Mesenchymal stem cell (in vitro differentiated cells and primary cell): Measurements from ENCODE around the gene PRSS21.
A peak's percentile ranks its signal among the peaks of the same experiment; 100 is the strongest.

ENCODE experiments used
- DNase-seq: peaks from one replicate; pipeline ENCODE4 v3.0.0-alpha.2; 2013
- H2AFZ ChIP-seq: one replicate; pipeline ENCODE4 v1.6.1; 2013; ENCODE audit warnings: low read depth, mild to moderate bottlenecking, control low read depth, inconsistent platforms, low read length, moderate library complexity
- H2AK5ac ChIP-seq: 2 replicates; pipeline ENCODE4 v1.6.1; 2013; ENCODE audit warnings: low read length, moderate library complexity, mild to moderate bottlenecking, inconsistent platforms; ENCODE audit not compliant: severe bottlenecking
- H2BK120ac ChIP-seq: one replicate; pipeline ENCODE4 v1.6.1; 2013; ENCODE audit warnings: low read depth, mild to moderate bottlenecking, inconsistent platforms, low read length, moderate library complexity
- H2BK12ac ChIP-seq, 2 experiments: one replicate each; pipeline ENCODE4 v1.6.1; 2013; ENCODE audit warnings: inconsistent platforms in 2 of 2, low read length in 2 of 2, mild to moderate bottlenecking in 2 of 2, moderate library complexity in 2 of 2, control low read depth in 1 of 2
- H2BK15ac ChIP-seq: one replicate; pipeline ENCODE4 v1.6.1; 2013; ENCODE audit warnings: mild to moderate bottlenecking, low read depth, inconsistent platforms; ENCODE audit not compliant: poor library complexity, severe bottlenecking
- H2BK5ac ChIP-seq: 2 replicates; pipeline ENCODE4 v1.6.1; 2013; ENCODE audit warnings: low read depth, mild to moderate bottlenecking, low read length, control low read depth, inconsistent platforms; ENCODE audit not compliant: poor library complexity, severe bottlenecking
- H3K14ac ChIP-seq, 2 experiments: one replicate each; pipeline ENCODE4 v1.6.1; 2013; ENCODE audit warnings: inconsistent platforms in 2 of 2, low read length in 2 of 2, control low read depth in 1 of 2, mild to moderate bottlenecking in 1 of 2, moderate library complexity in 1 of 2
- H3K18ac ChIP-seq, 2 experiments: one replicate each; pipeline ENCODE4 v1.6.1; 2013; ENCODE audit warnings: inconsistent platforms in 2 of 2, low read length in 2 of 2, control low read depth in 1 of 2, low read depth in 1 of 2, mild to moderate bottlenecking in 1 of 2
- H3K23ac ChIP-seq, 2 experiments: one replicate each; pipeline ENCODE4 v1.6.1; 2013; ENCODE audit warnings: inconsistent platforms in 2 of 2, low read length in 2 of 2, mild to moderate bottlenecking in 2 of 2, moderate library complexity in 2 of 2, control low read depth in 1 of 2
- H3K27ac ChIP-seq: 2 replicates; pipeline ENCODE4 v1.5.1; 2013; ENCODE audit warnings: mild to moderate bottlenecking, moderate library complexity, low read length, control low read depth, inconsistent platforms; ENCODE audit not compliant: poor library complexity, severe bottlenecking
- H3K27me3 ChIP-seq, 2 experiments: 2 replicates each; pipeline versions ENCODE4 v1.6.1 to v1.7.0; 2013; ENCODE audit warnings: low read length in 2 of 2, mild to moderate bottlenecking in 2 of 2, moderate library complexity in 2 of 2, control low read depth in 1 of 2, inconsistent platforms in 1 of 2; ENCODE audit not compliant: control insufficient read depth in 1 of 2, insufficient read depth in 1 of 2
- H3K36me3 ChIP-seq, 2 experiments: 2 replicates each; pipeline versions ENCODE4 v1.6.1 to v1.7.0; 2013; ENCODE audit warnings: low read length in 2 of 2, control low read depth in 1 of 2, inconsistent platforms in 1 of 2, low read depth in 1 of 2, mild to moderate bottlenecking in 1 of 2; ENCODE audit not compliant: insufficient read depth in 2 of 2, control insufficient read depth in 1 of 2
- H3K4ac ChIP-seq, 2 experiments: one replicate each; pipeline ENCODE4 v1.6.1; 2013; ENCODE audit warnings: inconsistent platforms in 2 of 2, low read length in 2 of 2, mild to moderate bottlenecking in 2 of 2, moderate library complexity in 2 of 2, control low read depth in 1 of 2, low read depth in 1 of 2
- H3K4me1 ChIP-seq: 2 replicates; pipeline ENCODE4 v1.6.1; 2013; ENCODE audit warnings: low read depth, low read length, control low read depth; ENCODE audit not compliant: control insufficient read depth, insufficient read depth
- H3K4me2 ChIP-seq: 2 replicates; pipeline ENCODE4 v1.6.1; 2013; ENCODE audit warnings: low read length, mild to moderate bottlenecking, inconsistent platforms; ENCODE audit not compliant: poor library complexity, severe bottlenecking
- H3K4me3 ChIP-seq, 2 experiments: 2 replicates each; pipeline versions ENCODE4 v1.5.1 to v1.7.0; 2013; ENCODE audit warnings: low read length in 2 of 2, mild to moderate bottlenecking in 2 of 2, control low read depth in 1 of 2, low read depth in 1 of 2; ENCODE audit not compliant: insufficient read depth in 1 of 2
- H3K79me1 ChIP-seq: replicated peaks from 2 replicates; pipeline ENCODE4 v1.6.1; 2013; ENCODE audit warnings: mild to moderate bottlenecking, control low read depth, low read length, inconsistent platforms; ENCODE audit not compliant: poor library complexity, severe bottlenecking
- H3K9ac ChIP-seq: 2 replicates; pipeline ENCODE4 v1.7.0; 2013; ENCODE audit warnings: mild to moderate bottlenecking, low read length, moderate library complexity
- H3K9me3 ChIP-seq: 2 replicates; pipeline ENCODE4 v1.7.0; 2013; ENCODE audit warnings: mild to moderate bottlenecking, low read length; ENCODE audit not compliant: control insufficient read depth
- H4K8ac ChIP-seq: one replicate; pipeline ENCODE4 v1.6.1; 2013; ENCODE audit warnings: inconsistent platforms, mild to moderate bottlenecking, low read length, moderate library complexity
- H4K91ac ChIP-seq: one replicate; pipeline ENCODE4 v1.6.1; 2013; ENCODE audit warnings: mild to moderate bottlenecking, low read length, inconsistent platforms
- WGBS: methylation state at CpG from one replicate; pipeline ENCODE4 v1.1.7; 2013; ENCODE audit warnings: mixed read lengths; 5-methylcytosine and 5-hydroxymethylcytosine counted together

The PRSS21 gene

DNA sequence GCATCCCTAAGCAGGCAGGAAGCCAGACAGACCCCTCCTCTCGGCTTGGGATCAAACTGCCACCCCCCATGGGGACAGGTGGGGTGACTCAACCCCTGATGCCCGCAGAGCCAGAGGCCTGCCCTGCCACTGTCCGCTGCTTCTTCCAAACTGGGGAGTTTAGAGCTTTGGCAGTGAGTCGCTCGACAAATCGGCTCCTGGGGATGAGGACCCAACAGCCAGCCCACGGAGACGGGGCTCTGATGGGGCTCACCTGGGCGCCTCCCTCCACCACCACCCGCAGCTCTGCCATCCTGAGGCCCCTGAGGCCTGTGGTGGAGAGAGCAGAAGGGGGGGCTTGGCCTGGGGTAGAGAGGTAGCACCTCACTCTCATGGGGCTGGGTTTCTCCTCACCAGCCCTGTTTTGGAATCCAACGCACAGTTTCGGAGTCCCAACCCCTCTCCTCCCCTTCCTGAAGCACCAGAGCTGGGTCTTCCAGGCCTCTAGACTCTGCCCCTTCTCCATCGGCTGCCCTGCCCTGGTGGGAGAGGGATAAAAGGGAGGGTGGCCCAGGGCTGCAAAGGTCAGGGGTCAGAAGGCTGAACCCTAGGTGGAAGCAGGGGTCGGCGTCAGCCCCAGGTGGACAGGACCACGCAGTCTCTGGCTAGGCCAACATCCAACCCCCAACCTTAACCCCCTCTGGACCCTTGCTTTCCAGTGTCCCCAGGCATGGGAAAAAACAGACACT is 35.1 kb downstream of the PRSS21 start:
- H3K79me1 ChIP-seq = no peaks in the 10 kb centered on the region
- H3K4me3 ChIP-seq = no peak overlapping the region
- no peak overlapping the region for H3K18ac ChIP-seq
- 87% methylated on average over 6 of the region's 16 CpGs for WGBS
- peaks cover 9% of the 10 kb centered on the region for H3K9me3 ChIP-seq
- H4K91ac ChIP-seq = no peak overlapping the region
- H4K8ac ChIP-seq = no peak overlapping the region
- no peaks in the 10 kb centered on the region for H3K36me3 ChIP-seq
- no peak overlapping the region for H2AFZ ChIP-seq
- no peak overlapping the region for H2BK12ac ChIP-seq
- H3K9ac ChIP-seq = no peak overlapping the region
- DNase-seq = no peak
- H2BK5ac ChIP-seq = no peak overlapping the region
- no peak overlapping the region for H3K23ac ChIP-seq
- H3K4ac ChIP-seq = no peak overlapping the region
- H3K4me1 ChIP-seq = peaks cover under 1% of the 10 kb centered on the region
- no peak overlapping the region for H3K27ac ChIP-seq
- no peak overlapping the region for H2AK5ac ChIP-seq
- no peak overlapping the region for H3K4me2 ChIP-seq
- no peak overlapping the region for H2BK120ac ChIP-seq
- H3K14ac ChIP-seq = no peak overlapping the region
- peaks cover 9 to 18% of the 10 kb centered on the region in 2 experiments for H3K27me3 ChIP-seq
- peak overlapping the region; percentile 0 for H2BK15ac ChIP-seq

DNA sequence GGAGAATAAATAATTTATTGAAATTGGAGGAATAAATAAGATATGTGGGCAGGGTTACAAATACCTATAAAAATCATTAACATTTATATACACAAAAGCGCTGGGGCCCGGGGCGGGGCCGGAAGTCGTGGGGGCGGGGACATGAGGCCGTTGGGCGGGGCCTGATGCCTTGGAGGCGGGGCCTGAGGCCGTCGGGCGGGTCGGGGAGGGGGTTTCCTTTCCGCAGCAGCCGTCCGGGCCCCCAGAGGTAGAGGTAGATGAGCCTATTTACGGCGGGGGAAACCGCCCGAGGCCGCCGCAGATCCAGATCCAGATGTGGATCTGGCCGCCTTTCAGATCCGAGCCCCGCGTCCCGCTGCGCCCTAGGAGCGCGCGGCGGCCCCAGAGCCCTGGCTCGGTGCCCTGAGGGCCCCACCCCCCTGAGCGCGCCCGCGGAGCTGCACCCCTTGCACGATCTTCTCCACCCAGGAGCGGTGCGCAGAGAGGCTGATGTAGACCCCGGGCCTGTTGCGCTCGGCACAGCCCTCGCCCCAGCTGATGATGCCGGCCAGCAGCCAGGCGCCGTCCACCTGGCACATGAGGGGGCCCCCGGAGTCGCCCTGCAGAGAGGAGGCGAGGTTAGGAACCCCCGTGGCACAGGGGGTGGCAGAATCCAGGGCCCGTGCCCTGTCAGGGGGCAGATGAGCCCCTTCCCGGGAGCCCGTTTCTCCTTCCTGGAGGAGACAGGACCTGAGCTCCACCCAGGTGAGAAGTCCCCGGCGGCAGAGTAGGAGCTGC is 35.9 kb downstream of the PRSS21 start:
- H3K4ac ChIP-seq = no peak overlapping the region
- H3K36me3 ChIP-seq = no peaks in the 10 kb centered on the region
- H3K27ac ChIP-seq = no peak overlapping the region
- H3K9me3 ChIP-seq = peaks cover 9% of the 10 kb centered on the region
- peaks cover 15 to 22% of the 10 kb centered on the region in 2 experiments for H3K27me3 ChIP-seq
- H3K9ac ChIP-seq = no peak overlapping the region
- no peak overlapping the region for H2BK120ac ChIP-seq
- no peak overlapping the region for H2AFZ ChIP-seq
- no peak overlapping the region for H3K14ac ChIP-seq
- 90% methylated on average over 56 of the region's 56 CpGs for WGBS
- H3K79me1 ChIP-seq = no peaks in the 10 kb centered on the region
- H3K4me1 ChIP-seq = peaks cover 7% of the 10 kb centered on the region
- no peak overlapping the region for H3K18ac ChIP-seq
- H4K8ac ChIP-seq = no peak overlapping the region
- DNase-seq = no peak
- no peak overlapping the region for H2BK5ac ChIP-seq
- H2BK15ac ChIP-seq = no peak overlapping the region
- H4K91ac ChIP-seq = no peak overlapping the region
- no peak overlapping the region for H3K4me2 ChIP-seq
- H3K4me3 ChIP-seq = no peak overlapping the region
- H2BK12ac ChIP-seq = no peak overlapping the region
- no peak overlapping the region for H2AK5ac ChIP-seq
- no peak overlapping the region for H3K23ac ChIP-seq

DNA sequence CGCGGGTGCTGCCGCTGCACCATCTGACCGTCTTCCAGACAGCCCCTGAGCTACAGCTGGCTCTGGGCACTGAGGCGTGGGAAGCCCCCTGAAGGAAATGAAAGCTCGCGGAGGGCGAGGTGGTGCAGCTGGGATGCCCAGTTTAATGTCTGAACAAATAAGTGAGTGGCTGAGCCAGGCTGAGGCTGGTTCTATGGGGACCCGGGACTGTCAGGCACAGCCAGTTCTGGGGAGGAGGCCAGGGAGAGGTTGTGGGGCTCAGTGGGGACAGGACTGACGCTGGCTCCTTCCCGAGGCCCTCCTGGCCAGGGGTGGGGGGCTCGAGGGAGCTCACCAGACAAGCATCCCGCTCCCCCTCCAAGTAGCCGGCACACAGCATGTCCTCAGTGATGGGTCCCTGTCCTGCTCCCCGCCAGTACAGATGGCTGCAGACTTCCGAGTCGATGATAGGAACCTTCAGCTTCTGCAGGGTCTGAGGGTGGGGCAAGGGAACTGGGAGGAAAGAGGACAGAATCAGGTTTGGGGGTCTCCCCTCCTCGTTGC is 36.6 kb downstream of the PRSS21 start:
- Histone ChIP-seq H3K18ac (no peak overlapping the region), H3K14ac (no peak overlapping the region), H3K27ac (no peak overlapping the region), H3K4ac (no peak overlapping the region), H3K23ac (no peak overlapping the region), H3K27me3 (peaks cover 22 to 28% of the 10 kb centered on the region in 2 experiments), H3K4me2 (no peak overlapping the region), H3K4me3 (no peak overlapping the region), H3K9me3 (peaks cover 9% of the 10 kb centered on the region), H2BK120ac (no peak overlapping the region), H4K91ac (no peak overlapping the region), H3K9ac (no peak overlapping the region), H4K8ac (no peak overlapping the region), H3K4me1 (peaks cover 13% of the 10 kb centered on the region), H2BK15ac (no peak overlapping the region), H3K79me1 (no peaks in the 10 kb centered on the region), H2BK5ac (no peak overlapping the region), H3K36me3 (no peaks in the 10 kb centered on the region), H2BK12ac (no peak overlapping the region), H2AFZ (no peak overlapping the region), H2AK5ac (no peak overlapping the region)
- 89% methylated on average over 18 of the region's 18 CpGs for WGBS
- DNase-seq = no peak

DNA sequence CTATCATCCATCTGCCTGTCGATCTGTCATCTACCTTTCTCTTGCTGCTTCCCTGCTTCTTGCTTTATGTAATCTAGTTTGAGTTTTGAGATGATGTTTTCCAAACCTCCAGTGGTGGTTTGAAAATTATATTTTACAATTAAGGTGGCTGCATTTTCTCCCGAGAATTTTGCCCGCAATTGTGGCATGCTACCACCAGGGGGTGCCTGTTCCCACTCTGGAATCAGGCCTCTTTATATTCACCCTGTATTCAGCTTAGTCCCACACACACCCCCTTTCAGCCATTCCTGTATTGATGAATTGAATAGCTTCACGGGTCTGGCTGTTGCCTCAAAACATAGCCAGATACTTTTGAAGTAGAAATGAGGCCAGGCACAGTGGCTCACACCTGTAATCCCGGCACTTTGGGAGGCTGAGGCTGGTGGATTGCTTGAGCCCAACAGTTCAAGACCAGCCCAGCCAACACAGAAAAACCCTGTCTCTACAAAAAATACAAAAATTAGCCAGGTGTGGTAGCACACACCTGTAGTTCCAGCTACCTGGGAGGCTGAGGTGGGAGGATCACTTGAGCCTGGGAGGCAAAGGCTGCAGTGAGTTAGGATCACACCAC is 37.8 kb downstream of the PRSS21 start:
- no peak overlapping the region for H3K23ac ChIP-seq
- no peak overlapping the region for H4K91ac ChIP-seq
- no peak overlapping the region for H2AFZ ChIP-seq
- H3K18ac ChIP-seq = no peak overlapping the region
- H3K4me1 ChIP-seq = peaks cover 17% of the 10 kb centered on the region
- no peak overlapping the region for H2BK12ac ChIP-seq
- H3K4me3 ChIP-seq = no peak overlapping the region
- H3K9ac ChIP-seq = no peak overlapping the region
- no peak overlapping the region for H2BK15ac ChIP-seq
- H2BK120ac ChIP-seq = no peak overlapping the region
- WGBS = 76% methylated on average over 5 of the region's 5 CpGs
- no peaks in the 10 kb centered on the region for H3K79me1 ChIP-seq
- H4K8ac ChIP-seq = no peak overlapping the region
- H3K4me2 ChIP-seq = no peak overlapping the region
- H2BK5ac ChIP-seq = no peak overlapping the region
- peaks cover 21 to 28% of the 10 kb centered on the region in 2 experiments for H3K27me3 ChIP-seq
- H3K36me3 ChIP-seq = no peaks in the 10 kb centered on the region
- peaks cover 9% of the 10 kb centered on the region for H3K9me3 ChIP-seq
- no peak overlapping the region for H3K14ac ChIP-seq
- H3K4ac ChIP-seq = no peak overlapping the region
- no peak overlapping the region for H3K27ac ChIP-seq
- no peak overlapping the region for H2AK5ac ChIP-seq
- DNase-seq = no peak
